Measurements from ENCODE around the gene SMIM33.
"Not testable (repeated sequence)": the region's sequence is repeated elsewhere in the genome, so short reads cannot be mapped to it uniquely, and the experiment has no call there.

The SMIM33 gene

GRCh38 chr5:139486201-139486600, 15.4 kb downstream of the SMIM33 start:
- peak; percentile 30 for DNase-seq

- DNase-seq = no peak
These were observed 17.5 kb downstream of the SMIM33 start for GRCh38 chr5:139488260-139488659.

- no peak for DNase-seq
These were observed 21.9 kb downstream of the SMIM33 start for GRCh38 chr5:139492700-139493192.

GRCh38 chr5:139494256-139494655, 23.5 kb downstream of the SMIM33 start:
- DNase-seq = no peak

- DNase-seq = no peak
These were observed 24.0 kb downstream of the SMIM33 start for GRCh38 chr5:139494832-139495231.

- DNase-seq = no peak
These were observed 25.0 kb downstream of the SMIM33 start for GRCh38 chr5:139495638-139496435.

GRCh38 chr5:139501381-139501780, 30.6 kb downstream of the SMIM33 start:
- DNase-seq = no peak

GRCh38 chr5:139503036-139503817, 32.4 kb downstream of the SMIM33 start:
- not testable (repeated sequence) for DNase-seq

- DNase-seq = not testable (repeated sequence)
These were observed 33.1 kb downstream of the SMIM33 start for GRCh38 chr5:139503879-139504278.

GRCh38 chr5:139504722-139505121, 33.9 kb downstream of the SMIM33 start:
- not testable (repeated sequence) for DNase-seq

- DNase-seq = no peak
These were observed 42.1 kb downstream of the SMIM33 start for GRCh38 chr5:139512786-139513390.

- DNase-seq = peak; percentile 80
These were observed 42.6 kb downstream of the SMIM33 start for GRCh38 chr5:139513434-139513833.

- DNase-seq = no peak
These were observed 43.2 kb downstream of the SMIM33 start for GRCh38 chr5:139513852-139514485.

GRCh38 chr5:139514486-139514856, 43.7 kb downstream of the SMIM33 start:
- no peak for DNase-seq

GRCh38 chr5:139517683-139518564, 47.1 kb downstream of the SMIM33 start:
- DNase-seq = peak; percentile 98
